RCC 7860 (cell line): ENCODE results near the gene DPPA2.

Experiments
- DNase-seq: peaks from one replicate; pipeline ENCODE4 v3.0.0-alpha.2; 2015; ENCODE audit warnings: low spot score
- FAIRE-seq: peaks from 2 replicates; lab custom pipeline; 2012; peaks lifted over from hg19 to GRCh38; lab: Jason Lieb, UNC

DPPA2 gene

DNA sequence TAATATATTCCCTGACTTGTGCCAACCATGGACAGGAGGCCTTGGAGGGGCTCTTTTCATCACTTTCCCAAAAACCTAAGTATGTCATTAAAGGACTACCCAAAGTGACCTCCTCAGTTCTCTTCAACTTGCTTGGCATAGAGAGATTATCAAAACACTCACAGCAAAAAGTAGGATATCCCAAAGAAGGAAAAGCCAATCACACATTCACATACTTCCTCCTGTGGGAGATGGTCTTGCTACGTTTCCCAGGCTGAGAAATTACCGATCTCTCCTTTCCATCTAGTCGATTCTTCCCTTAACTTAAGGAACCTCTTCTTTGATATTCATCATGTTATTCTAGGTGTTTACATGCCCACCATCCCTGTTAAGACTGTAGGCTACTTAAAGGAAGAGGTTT is 11.9 kb upstream of the DPPA2 start:
- DNase-seq = no peak
- no peak for FAIRE-seq

DNA sequence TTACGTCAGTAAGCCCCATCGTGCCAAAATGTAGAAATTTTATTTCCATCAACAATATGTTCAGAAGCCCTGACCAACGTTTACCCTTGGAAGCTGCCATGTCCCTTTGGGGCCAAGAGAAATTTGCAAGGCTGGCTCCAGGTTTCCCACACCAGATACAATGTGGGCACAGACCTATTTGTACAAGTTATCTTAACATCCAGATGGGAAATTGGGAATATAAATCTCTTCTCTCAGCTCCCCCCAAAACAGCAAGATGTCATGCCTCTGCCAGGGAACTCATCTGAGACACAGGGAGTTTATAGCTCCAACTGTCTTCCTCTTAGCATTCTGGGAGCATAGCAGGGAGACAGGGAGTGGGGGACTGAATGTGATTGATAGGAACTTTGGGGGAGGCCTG is 9.3 kb upstream of the DPPA2 start:
- DNase-seq (no peak), FAIRE-seq (no peak)

DNA sequence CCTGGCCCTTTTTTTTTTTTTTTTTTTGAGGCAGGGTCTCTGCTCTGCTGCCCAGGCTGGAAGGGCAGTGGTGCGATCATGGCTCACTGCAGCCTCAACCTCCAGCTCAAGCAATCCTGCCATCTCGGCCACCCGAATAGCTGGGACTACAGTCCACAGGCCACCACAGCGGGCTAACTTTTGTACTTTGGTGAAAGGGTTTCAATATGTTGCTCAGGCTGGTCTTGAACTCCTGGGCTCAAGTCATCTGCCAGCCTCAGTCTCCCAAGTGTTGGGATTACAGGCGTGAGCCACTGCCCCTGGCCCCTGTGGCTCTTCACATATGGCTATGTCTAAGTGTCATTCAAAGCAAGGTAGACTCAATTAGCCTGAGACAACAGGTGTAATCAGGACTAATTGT is 8.8 kb upstream of the DPPA2 start:
- DNase-seq (no peak), FAIRE-seq (no peak)

DNA sequence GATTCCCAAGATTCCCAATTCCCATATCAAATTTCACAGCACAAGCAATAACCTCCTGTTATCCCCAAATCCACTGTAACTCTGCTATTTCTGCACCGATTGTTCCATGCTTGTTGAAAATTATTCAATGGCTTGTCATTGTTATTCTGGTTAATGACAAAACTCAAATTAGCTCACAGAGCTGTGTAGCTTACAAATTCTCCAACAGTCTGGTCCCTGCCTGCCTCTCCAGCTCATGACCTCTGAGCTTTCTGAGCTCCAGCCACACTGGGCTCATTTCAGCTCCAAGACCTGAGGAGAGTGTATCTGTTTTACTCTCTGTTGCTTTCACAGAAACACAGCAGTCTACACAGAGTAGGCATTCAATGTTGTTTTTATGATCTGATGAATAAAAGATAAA is 3.3 kb downstream of the DPPA2 start:
- FAIRE-seq (no peak), DNase-seq (no peak)

DNA sequence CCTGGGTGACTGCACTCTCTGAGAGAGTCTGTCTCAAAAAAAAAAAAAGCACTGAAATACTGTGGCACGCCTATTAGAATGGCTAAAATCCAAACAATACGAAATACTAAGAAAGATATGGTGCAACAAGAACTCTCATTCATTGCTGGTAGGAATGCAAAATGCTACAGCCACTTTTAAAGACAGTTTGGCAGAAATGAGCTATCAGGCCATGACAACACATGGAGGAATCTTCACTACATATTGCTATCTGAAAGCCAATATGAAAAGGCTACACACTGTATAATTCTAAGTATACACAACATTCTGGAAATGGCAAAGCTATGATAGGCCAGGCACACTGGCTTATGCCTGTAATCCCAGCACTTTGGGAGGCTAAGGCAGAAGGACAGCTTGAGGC is 18.8 kb downstream of the DPPA2 start:
- DNase-seq (no peak), FAIRE-seq (no peak)

GRCh38 chr3:109284071-109284470 is 32.2 kb downstream of the DPPA2 start:
- FAIRE-seq (no peak), DNase-seq (no peak)

DNA sequence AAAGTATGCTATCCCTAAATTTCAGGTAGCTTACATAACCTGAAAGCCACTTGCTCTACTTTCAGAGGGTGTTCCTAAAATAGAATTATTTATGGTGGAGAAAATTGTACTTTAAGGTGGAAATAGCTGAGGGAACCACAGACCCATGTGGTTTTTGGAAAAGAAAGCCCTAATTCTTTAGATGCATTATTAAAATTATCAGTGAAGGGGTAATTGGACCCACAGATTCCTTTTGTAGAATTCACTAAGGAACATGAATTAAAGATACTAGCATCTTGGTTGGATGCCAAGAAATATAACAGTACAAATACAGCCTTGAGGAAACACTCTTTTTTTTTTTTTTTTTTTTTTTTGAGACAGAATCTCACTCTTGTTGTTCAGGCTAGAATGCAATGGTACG is 37.8 kb downstream of the DPPA2 start:
- FAIRE-seq (no peak), DNase-seq (no peak)

DNA sequence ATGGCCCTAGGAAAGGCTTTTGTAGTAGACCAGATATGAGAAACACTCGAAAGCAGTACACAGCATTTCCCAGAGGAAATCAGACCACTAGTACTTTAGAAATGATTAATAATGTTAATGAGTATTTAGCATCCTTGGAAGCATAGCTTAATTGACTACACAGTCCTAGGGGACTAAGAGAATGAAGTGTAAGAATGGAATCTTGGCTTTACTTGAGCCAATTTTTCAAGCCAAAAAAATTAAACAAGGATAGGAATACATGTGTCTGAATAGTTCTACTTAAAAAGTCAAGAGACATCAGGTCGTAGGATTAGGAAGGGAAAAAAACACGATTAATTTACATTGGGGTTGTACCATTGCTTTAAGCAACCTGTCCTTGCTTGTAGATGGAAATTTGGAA is 38.2 kb downstream of the DPPA2 start:
- no peak for FAIRE-seq
- no peak for DNase-seq

DNA sequence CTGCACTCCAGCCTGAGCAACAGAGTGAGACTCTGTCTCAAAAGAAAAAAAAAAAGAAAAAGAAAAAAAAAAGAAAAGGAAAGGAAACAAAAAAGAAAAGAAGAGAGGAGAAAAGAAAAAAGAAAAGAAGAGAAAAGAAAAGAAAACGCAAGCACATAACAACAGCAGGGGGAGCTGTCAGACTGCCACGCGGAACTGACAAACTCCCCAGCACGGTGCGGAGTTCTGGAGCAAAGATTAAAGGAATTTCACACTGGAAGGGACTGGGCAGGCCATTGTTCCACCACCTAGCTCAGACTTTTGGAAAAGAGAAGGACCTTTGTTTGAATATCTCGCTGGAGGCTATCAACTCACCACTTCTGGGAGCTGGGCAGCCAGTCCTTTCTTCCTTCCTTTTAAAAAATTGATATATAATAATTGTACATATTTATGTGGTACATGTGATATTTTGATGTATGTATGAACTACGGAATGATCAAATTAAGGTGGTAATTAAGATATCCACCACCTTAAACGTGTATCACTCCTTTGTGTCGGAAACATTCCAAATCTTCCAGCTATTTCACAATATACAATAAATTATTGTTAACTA is 40.5 kb downstream of the DPPA2 start:
- peak; percentile 62 for FAIRE-seq
- peak; percentile 23 for DNase-seq

DNA sequence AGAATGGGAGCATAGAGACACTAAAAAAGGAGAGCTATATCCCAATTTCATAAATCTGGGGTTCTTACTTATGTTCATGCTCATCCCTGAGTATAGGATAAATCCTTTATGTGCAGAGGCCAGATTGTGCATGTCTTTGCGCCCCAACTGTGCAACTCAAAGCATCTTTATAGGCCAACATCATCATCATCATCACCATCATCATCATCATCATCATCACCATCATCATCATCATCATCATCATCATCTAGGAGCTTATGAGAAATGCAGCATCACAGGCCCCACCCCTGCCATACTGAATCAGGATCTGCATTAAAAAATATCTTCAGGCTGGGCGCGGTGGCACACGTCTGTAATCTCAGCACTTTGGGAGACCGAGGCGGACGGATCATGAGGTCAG is 45.5 kb downstream of the DPPA2 start:
- DNase-seq = no peak
- FAIRE-seq = no peak

DNA sequence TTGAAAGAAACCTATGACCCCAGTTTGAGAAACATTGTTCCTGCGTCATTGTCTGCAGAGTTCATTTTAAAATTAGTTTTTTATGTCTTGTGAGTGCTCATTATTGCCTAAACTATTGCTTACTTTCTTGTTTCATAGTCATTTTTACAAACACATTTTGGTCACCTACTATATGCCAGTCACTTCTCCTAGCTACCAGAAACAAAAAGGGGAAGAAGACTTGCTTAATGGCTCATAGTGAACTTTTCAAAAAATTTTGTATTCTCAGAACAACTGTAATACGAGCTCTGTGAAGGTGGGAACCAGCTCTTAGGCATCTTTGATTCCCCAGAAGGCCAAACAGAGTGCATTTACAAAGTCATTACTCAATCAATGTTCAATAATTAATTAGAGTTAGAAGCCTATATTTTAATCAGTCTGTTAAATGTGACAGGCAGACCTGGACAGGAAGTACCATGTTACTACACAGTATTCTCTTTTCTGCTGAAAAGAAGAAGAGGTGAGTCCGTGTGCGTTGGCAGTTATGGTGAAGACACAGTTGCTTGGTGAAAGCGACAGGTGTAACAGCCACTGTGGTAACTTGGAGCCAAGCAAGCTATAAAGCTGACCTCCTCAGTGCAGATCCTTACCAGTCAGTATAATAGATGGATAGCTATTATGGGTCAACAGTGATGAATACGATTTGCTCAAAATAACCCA is 46.6 kb downstream of the DPPA2 start:
- FAIRE-seq = no peak
- no peak for DNase-seq

- no peak for FAIRE-seq
- no peak for DNase-seq
Measured at GRCh38 chr3:109268181-109268580, 48.1 kb downstream of the DPPA2 start.

- no peak for FAIRE-seq
- DNase-seq = no peak
Measured at GRCh38 chr3:109265295-109265694, 51.0 kb downstream of the DPPA2 start.

GRCh38 chr3:109257269-109257668 is 59.0 kb downstream of the DPPA2 start:
- peak; percentile 78 for FAIRE-seq

DNA sequence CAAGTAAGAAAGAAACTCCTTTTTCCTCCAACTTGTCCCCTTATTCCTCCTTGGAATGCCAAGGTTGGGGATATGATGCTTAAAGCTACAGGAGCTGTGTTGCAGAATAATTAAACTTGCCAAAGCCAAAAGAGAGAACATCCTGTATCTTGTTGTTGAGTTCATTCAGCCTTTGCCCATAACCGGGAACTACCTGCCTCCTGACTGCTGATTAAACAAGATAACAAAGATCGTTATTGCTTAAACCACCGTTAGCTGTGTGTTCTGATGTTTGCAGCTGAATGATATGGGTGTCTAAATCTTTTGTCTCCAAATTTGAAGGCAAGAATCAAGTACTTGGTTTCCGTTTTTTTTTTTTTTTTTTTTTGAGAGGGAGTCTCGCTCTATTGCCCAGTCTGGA is 61.5 kb downstream of the DPPA2 start:
- FAIRE-seq (no peak), DNase-seq (no peak)

More at GRCh38 chr3:109257269-109257668, 59.0 kb downstream of the DPPA2 start:
- DNase-seq = peak; percentile 73

- no peak for FAIRE-seq
- DNase-seq = no peak
Measured at GRCh38 chr3:109252641-109253040, 63.7 kb downstream of the DPPA2 start.
